HCT116 (cell line): Measurements from ENCODE around the gene SERPINA10. TPM values are rescaled to one million over a fixed set of nuclear protein-coding genes. Genes with fewer than 3 reads are reported as not detected.

Experiments
- ATAC-seq: fragments of 200-7000 bp; cut with Tn5 transposase; 2 replicates; pipeline ENCODE4 v1.9.1; 2020; ENCODE audit warnings: mild to moderate bottlenecking, moderate library complexity
- BruUV-seq: library from RNA; stranded (reverse); fragments of 400-500 nt; replicated peaks from 2 replicates; lab custom pipeline; 2021; lab: Mats Ljungman, UMichigan
- CTCF ChIA-PET: fragments of 300-600 bp; sonication (Branson Sonifier 250); formaldehyde crosslinking; loops from one replicate; lab custom pipeline; 2021; ENCODE audit warnings: antibody characterized with exemption; lab: Charles Lee
- POLR2A ChIA-PET: fragments of 300-600, 350-600 bp; sonication (Branson Sonifier 250); formaldehyde crosslinking; loops from one replicate; lab custom pipeline; 2021; ENCODE audit warnings: antibody characterized with exemption; lab: Charles Lee
- RAD21 ChIA-PET, 2 experiments: fragments of 300-600 bp; sonication (Branson Sonifier 250); formaldehyde crosslinking; loops; one replicate each; lab custom pipeline; 2023; ENCODE audit warnings: low total read pairs in 2 of 2; ENCODE audit not compliant: uncharacterized antibody in 2 of 2, unreplicated experiment in 2 of 2, low non-redundant PET in 1 of 2; lab: Charles Lee
- DNase-seq: peaks from one replicate; pipeline ENCODE4 v3.0.0-alpha.2; 2010; ENCODE audit warnings: low read depth, low spot score
- H2AFZ ChIP-seq: fragments of 200-600 bp; shearing (Covaris generic), sonication (generic); 2 replicates; pipeline ENCODE4 v1.6.1; 2017; ENCODE audit warnings: low read depth, mixed run types, mixed read lengths, antibody characterized with exemption, low read length; ENCODE audit not compliant: poor library complexity, severe bottlenecking
- H3K27ac ChIP-seq: 2 replicates; pipeline ENCODE4 v1.5.1; 2012; ENCODE audit warnings: low read depth, low read length
- H3K27me3 ChIP-seq: fragments of 200-600 bp; sonication (generic); 2 replicates; pipeline ENCODE4 v1.6.1; 2016; ENCODE audit warnings: mixed run types, low read length, mixed read lengths; ENCODE audit not compliant: insufficient read depth
- H3K36me3 ChIP-seq, 2 experiments: fragments of 200-500 bp in 1 of 2; fragments of 200-600 bp in 1 of 2; sonication (Bioruptor generic) in 1 of 2; sonication (generic) in 1 of 2; 2 replicates each; pipeline versions ENCODE4 v1.5.1 to v1.6.1; 2014 to 2016; ENCODE audit warnings: low read length in 2 of 2, inconsistent platforms in 1 of 2, mixed read lengths in 1 of 2, mixed run types in 1 of 2; ENCODE audit not compliant: insufficient read depth in 2 of 2, control insufficient read depth in 1 of 2
- H3K4me1 ChIP-seq, 2 experiments: fragments of 200-600 bp in 1 of 2; sonication (generic) in 1 of 2; 2 replicates each; pipeline versions ENCODE4 v1.5.1 to v1.6.1; 2012 to 2017; ENCODE audit warnings: low read length in 2 of 2, inconsistent platforms in 1 of 2, mild to moderate bottlenecking in 1 of 2, mixed read lengths in 1 of 2, mixed run types in 1 of 2, moderate library complexity in 1 of 2; ENCODE audit not compliant: insufficient read depth in 2 of 2, control insufficient read depth in 1 of 2
- H3K4me2 ChIP-seq: fragments of 200-600 bp; sonication (generic); 2 replicates; pipeline ENCODE4 v1.6.1; 2017; ENCODE audit warnings: mixed run types, low read length, mixed read lengths
- H3K4me3 ChIP-seq, 2 experiments: fragments of 200-600 bp in 1 of 2; sonication (generic) in 1 of 2; replicated peaks in 1 of 2; 2 replicates each; pipeline ENCODE4 v1.5.1; 2011 to 2016; ENCODE audit warnings: low read length in 2 of 2, control low read depth in 1 of 2, low read depth in 1 of 2, mild to moderate bottlenecking in 1 of 2, mixed read lengths in 1 of 2, mixed run types in 1 of 2
- H3K79me2 ChIP-seq: fragments of 200-600 bp; sonication (generic); 2 replicates; pipeline ENCODE4 v1.6.1; 2017; ENCODE audit warnings: mild to moderate bottlenecking, mixed run types, low read length, moderate library complexity, mixed read lengths; ENCODE audit not compliant: insufficient read depth
- H3K9ac ChIP-seq: fragments of 200-600 bp; sonication (generic); 2 replicates; pipeline ENCODE4 v1.6.1; 2016; ENCODE audit warnings: low read length, mixed read lengths
- H3K9me2 ChIP-seq: fragments of 200-600 bp; sonication (generic), shearing (Covaris generic); 2 replicates; pipeline ENCODE4 v1.6.1; 2017; ENCODE audit warnings: mixed run types, mild to moderate bottlenecking, moderate library complexity; ENCODE audit not compliant: insufficient read depth
- H3K9me3 ChIP-seq, 2 experiments: fragments of 200-500 bp in 1 of 2; fragments of 200-600 bp in 1 of 2; sonication (Bioruptor generic) in 1 of 2; sonication (generic) in 1 of 2; 2 replicates each; pipeline ENCODE4 v1.6.1; 2014 to 2017; ENCODE audit warnings: low read length in 2 of 2, mixed read lengths in 2 of 2, inconsistent platforms in 1 of 2, low read depth in 1 of 2, mild to moderate bottlenecking in 1 of 2, mixed run types in 1 of 2, moderate library complexity in 1 of 2; ENCODE audit not compliant: control insufficient read depth in 1 of 2, insufficient read depth in 1 of 2
- H4K20me1 ChIP-seq: fragments of 200-600 bp; sonication (generic), shearing (Covaris generic); 2 replicates; pipeline ENCODE4 v1.6.1; 2017; ENCODE audit warnings: mixed run types, mild to moderate bottlenecking, moderate library complexity; ENCODE audit not compliant: insufficient read depth
- ATF3 ChIP-seq: IDR thresholded peaks from 2 replicates; pipeline ENCODE4 v1.6.1; 2012
- CEBPB ChIP-seq: IDR thresholded peaks from 2 replicates; pipeline ENCODE4 v1.6.1; 2012; ENCODE audit warnings: low read depth
- EZH2 ChIP-seq: fragments of 200-600 bp; sonication (generic); IDR thresholded peaks from 2 replicates; pipeline ENCODE4 v1.6.1; 2017; ENCODE audit warnings: antibody characterized with exemption, mixed run types
- EZH2phosphoT487 ChIP-seq: fragments of 200-600 bp; IDR thresholded peaks from 2 replicates; pipeline ENCODE4 v1.6.1; 2018; ENCODE audit warnings: antibody characterized with exemption, borderline replicate concordance
- FOSL1 ChIP-seq: IDR thresholded peaks from 2 replicates; pipeline ENCODE4 v1.6.1; 2012; ENCODE audit warnings: low read depth
- JUND ChIP-seq: IDR thresholded peaks from 2 replicates; pipeline ENCODE4 v1.6.1; 2012
- MAX ChIP-seq: IDR thresholded peaks from 2 replicates; pipeline ENCODE4 v1.6.1; 2012
- RAD21 ChIP-seq: IDR thresholded peaks from 2 replicates; pipeline ENCODE4 v1.6.1; 2012; ENCODE audit warnings: low read depth, mild to moderate bottlenecking
- REST ChIP-seq: IDR thresholded peaks from 2 replicates; pipeline ENCODE4 v1.6.1; 2012; ENCODE audit warnings: low read depth
- TCF7L2 ChIP-seq: IDR thresholded peaks from 2 replicates; pipeline ENCODE4 v1.7.0; 2011; ENCODE audit warnings: borderline replicate concordance, inconsistent platforms; ENCODE audit not compliant: insufficient read depth, insufficient read length; ENCODE audit errors: extremely low read depth
- ZFX ChIP-seq: fragments of 450-650 bp; IDR thresholded peaks from 2 replicates; pipeline ENCODE4 v1.6.1; 2017
- ZNF274 ChIP-seq: fragments of 200-500 bp; sonication (Bioruptor generic); IDR thresholded peaks from 2 replicates; pipeline ENCODE4 v1.6.1; 2014; ENCODE audit warnings: mild to moderate bottlenecking, low read depth, low read length, inconsistent platforms
- intact Hi-C: fragments of 100-400 bp; cut with micrococcal nuclease; formaldehyde crosslinking; loops from 2 replicates; pipeline ENCODE4 v1.10.0; 2022
- total RNA-seq: library from RNA; stranded (reverse); gene quantifications from one replicate; pipeline ENCODE4 v1.2.1, GENCODE V29; 2021; ENCODE audit not compliant: unreplicated experiment
- TF ChIP-seq, protein P1 (sequence below), 3 experiments: fragments of 200-600 bp in 1 of 3; sonication (generic) in 1 of 3; IDR thresholded peaks in 2 of 3; conservative IDR thresholded peaks in 1 of 3; 2 replicates each; pipeline ENCODE4 v1.5.1; 2012 to 2017; ENCODE audit warnings: low read depth in 2 of 3, low read length in 2 of 3, antibody characterized with exemption in 1 of 3, borderline replicate concordance in 1 of 3, control low read depth in 1 of 3, mild to moderate bottlenecking in 1 of 3, mixed read lengths in 1 of 3, mixed run types in 1 of 3, moderate library complexity in 1 of 3; ENCODE audit not compliant: insufficient read depth in 1 of 3

The SERPINA10 gene
- total RNA-seq, 1 experiment from 2014 or later = not detected

DNA sequence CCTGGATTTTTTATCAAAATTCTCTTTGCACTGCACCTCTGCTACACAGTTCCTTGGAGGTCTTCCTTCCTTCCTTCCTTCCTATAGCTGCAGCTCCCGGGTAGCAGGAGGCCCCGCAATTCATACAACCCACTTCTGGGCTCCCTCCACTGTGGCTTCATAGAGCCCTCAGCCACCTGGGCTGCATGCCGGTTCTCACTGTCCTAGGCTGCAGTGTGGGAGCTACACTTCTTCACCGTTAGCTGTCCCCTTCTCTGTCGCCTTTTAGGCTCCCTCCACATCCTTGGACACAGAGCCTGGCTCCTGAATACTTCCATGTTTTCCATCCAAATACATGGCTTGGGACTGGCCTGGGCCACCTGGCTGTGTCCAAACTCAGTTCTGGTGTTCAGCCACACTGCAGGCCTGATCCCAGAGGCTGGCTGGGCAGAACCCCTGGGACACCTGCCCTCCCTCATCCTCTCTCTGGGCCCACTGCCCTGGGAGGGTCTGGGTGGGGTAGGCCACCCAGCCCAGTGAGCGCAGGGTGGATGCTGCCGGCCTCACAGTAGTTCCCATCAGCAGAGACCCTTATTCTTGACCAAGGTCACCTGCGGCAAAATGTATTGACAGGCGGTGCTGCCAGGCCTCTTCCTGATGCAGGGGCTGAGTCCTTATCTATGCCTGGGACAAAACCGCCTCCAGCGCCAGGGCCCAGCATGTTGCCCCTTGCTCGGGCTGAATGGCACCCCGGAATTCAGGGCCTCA, 1.7 kb downstream of the SERPINA10 start:
- Histone ChIP-seq H3K27ac (no peak overlapping the region), H3K9ac (no peak overlapping the region), H3K4me3 (no peak overlapping the region)
- ATAC-seq = no peak
- no peak for TF ChIP-seq MAX
- TF ChIP-seq, all 23 proteins: peak for 0
- Histone ChIP-seq H3K79me2 (no peaks in the 10 kb centered on the region), H3K36me3 (no peaks in the 10 kb centered on the region), H3K9me2 (no peaks in the 10 kb centered on the region), H3K4me1 (no peaks in the 10 kb centered on the region), H3K9me3 (no peaks in the 10 kb centered on the region), H2AFZ (no peak overlapping the region), H4K20me1 (no peaks in the 10 kb centered on the region), H3K4me2 (no peak overlapping the region), H3K27me3 (no peaks in the 10 kb centered on the region)
- ChIA-PET POLR2A (no interaction called here), CTCF (no interaction called here), RAD21 (no interaction called here)
- no TSS peak for BruUV-seq
- intact Hi-C loops = no loop called here
- no peak for DNase-seq

DNA sequence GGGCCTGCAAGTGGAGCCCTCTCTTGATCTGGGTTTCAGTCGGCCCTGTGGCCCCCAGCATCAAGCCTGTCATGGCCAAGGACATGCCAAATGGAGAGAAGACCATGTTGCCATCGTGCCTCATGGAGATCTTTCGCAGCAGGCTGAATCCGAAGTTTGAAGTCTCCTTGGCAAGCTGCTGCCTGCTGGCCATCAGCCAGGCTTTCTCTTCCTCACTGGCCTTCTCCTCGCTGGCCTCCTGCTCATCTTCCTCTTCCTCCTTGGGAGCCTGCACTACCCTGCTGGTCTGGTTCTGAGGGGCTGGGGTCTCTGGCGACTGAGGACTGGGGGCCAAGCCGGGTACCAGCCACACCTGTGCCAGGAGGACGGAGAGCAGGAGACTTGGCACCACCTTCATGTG, 2.9 kb downstream of the SERPINA10 start:
- ATAC-seq = no peak
- Histone ChIP-seq H3K4me2 (no peak overlapping the region), H4K20me1 (no peaks in the 10 kb centered on the region), H3K36me3 (no peaks in the 10 kb centered on the region), H3K79me2 (no peaks in the 10 kb centered on the region), H2AFZ (no peak overlapping the region), H3K9me3 (no peaks in the 10 kb centered on the region), H3K27me3 (no peaks in the 10 kb centered on the region), H3K4me1 (no peaks in the 10 kb centered on the region), H3K27ac (no peak overlapping the region), H3K9me2 (no peaks in the 10 kb centered on the region), H3K9ac (no peak overlapping the region), H3K4me3 (no peak overlapping the region)
- BruUV-seq = no TSS peak
- intact Hi-C loops = no loop called here
- POLR2A ChIA-PET = no interaction called here
- RAD21 ChIA-PET = no interaction called here
- TF ChIP-seq ZFX = no peak
- TF ChIP-seq JUND = no peak
- no peak for TF ChIP-seq EZH2
- TF ChIP-seq REST = no peak
- no peak for TF ChIP-seq MAX
- TF ChIP-seq TCF7L2 = no peak
- TF ChIP-seq ZNF274 = no peak
- TF ChIP-seq FOSL1 = no peak
- no peak for TF ChIP-seq CEBPB
- no peak for TF ChIP-seq ATF3
- TF ChIP-seq RAD21 = no peak
- TF ChIP-seq, protein P1, sequence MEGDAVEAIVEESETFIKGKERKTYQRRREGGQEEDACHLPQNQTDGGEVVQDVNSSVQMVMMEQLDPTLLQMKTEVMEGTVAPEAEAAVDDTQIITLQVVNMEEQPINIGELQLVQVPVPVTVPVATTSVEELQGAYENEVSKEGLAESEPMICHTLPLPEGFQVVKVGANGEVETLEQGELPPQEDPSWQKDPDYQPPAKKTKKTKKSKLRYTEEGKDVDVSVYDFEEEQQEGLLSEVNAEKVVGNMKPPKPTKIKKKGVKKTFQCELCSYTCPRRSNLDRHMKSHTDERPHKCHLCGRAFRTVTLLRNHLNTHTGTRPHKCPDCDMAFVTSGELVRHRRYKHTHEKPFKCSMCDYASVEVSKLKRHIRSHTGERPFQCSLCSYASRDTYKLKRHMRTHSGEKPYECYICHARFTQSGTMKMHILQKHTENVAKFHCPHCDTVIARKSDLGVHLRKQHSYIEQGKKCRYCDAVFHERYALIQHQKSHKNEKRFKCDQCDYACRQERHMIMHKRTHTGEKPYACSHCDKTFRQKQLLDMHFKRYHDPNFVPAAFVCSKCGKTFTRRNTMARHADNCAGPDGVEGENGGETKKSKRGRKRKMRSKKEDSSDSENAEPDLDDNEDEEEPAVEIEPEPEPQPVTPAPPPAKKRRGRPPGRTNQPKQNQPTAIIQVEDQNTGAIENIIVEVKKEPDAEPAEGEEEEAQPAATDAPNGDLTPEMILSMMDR (IDR thresholded peaks at IDR 0.05 in 2 of 3, conservative IDR thresholded peaks at IDR 0.05 in 1 of 3; ENCODE audit: borderline replicate concordance in 1 of 3, insufficient read depth in 1 of 3, low read depth in 2 of 3, low read length in 2 of 3) = no peak
- TF ChIP-seq EZH2phosphoT487 = no peak
- CTCF ChIA-PET = no interaction called here
- no peak for DNase-seq
